Esophagus squamous epithelium (tissue), 4 donors: ENCODE data around the gene MAST3.

ENCODE experiments used
- POLR2A ChIP-seq, 4 donors: fragments of 450-650 bp; IDR thresholded peaks; one replicate each; pipeline ENCODE4 v1.6.1; 2017; ENCODE audit warnings: antibody characterized with exemption in 4 of 4, mild to moderate bottlenecking in 4 of 4, moderate library complexity in 3 of 4
- TF ChIP-seq, protein P1 (sequence below), 6 experiments: fragments of 450-650 bp in 4 of 6; fragments of 200-600 bp in 2 of 6; sonication (generic) in 2 of 6; IDR thresholded peaks; one replicate each; pipeline ENCODE4 v1.5.1; 2016 to 2019; ENCODE audit warnings: antibody characterized with exemption in 6 of 6, mild to moderate bottlenecking in 4 of 6, moderate library complexity in 4 of 6

DNA sequence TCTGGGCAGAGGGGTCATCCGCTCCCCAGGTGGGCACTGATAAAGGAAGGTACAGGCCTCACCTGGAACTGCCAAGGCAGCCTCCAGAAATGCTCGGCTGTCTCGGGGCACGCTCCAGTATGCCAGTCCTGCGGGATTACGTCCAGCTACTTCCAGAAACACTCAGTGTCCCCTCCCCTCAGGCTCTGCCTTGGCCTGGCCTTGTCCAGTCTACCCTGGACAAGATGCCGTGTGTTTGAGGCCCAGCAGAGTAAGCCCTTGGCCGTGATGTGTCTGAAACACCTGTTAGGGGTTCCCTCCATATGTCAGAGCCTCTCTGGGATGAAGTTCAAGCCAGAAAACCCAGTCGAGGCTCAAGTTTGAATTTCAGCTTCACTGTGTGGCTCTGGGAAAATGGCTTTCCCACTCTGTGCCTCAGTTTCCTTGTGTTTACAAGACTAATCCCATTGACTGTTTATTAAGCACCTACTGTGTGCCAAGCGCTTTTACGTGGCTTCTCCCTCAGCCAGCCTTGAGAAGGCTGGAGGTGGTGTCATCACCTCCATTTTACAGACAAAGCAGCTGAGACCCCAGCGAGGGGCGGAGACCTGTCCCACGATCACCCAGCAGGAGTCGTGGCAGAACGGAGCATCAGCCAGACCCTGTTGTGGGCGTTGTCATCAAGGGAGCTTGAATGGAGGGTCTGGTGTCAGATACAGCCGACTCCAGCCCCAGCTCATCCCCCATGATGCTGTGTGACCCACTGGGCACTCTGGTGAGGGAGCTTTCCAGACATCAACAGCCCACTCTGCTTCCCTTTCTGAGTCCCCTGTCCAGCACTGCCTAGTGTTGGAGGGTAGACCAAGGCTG, 53.4 kb downstream of the MAST3 start:
- TF ChIP-seq, protein P1, sequence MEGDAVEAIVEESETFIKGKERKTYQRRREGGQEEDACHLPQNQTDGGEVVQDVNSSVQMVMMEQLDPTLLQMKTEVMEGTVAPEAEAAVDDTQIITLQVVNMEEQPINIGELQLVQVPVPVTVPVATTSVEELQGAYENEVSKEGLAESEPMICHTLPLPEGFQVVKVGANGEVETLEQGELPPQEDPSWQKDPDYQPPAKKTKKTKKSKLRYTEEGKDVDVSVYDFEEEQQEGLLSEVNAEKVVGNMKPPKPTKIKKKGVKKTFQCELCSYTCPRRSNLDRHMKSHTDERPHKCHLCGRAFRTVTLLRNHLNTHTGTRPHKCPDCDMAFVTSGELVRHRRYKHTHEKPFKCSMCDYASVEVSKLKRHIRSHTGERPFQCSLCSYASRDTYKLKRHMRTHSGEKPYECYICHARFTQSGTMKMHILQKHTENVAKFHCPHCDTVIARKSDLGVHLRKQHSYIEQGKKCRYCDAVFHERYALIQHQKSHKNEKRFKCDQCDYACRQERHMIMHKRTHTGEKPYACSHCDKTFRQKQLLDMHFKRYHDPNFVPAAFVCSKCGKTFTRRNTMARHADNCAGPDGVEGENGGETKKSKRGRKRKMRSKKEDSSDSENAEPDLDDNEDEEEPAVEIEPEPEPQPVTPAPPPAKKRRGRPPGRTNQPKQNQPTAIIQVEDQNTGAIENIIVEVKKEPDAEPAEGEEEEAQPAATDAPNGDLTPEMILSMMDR (IDR thresholded peaks at IDR 0.05) = no peak
- no peak for TF ChIP-seq POLR2A (IDR thresholded peaks at IDR 0.05)
